Left lung (tissue), 10 donors: ENCODE measurements around the gene METTL9. TPM values are rescaled to one million over a fixed set of nuclear protein-coding genes. Genes with fewer than 3 reads are reported as not detected.

Source experiments
- ATAC-seq: fragments of 200-7000 bp; cut with Tn5 transposase; one replicate; pipeline ENCODE4 v1.9.1; 2020; ENCODE audit warnings: moderate library complexity
- DNase-seq, 4 donors: peaks; one replicate each; pipeline ENCODE4 v3.0.0-alpha.2; 2013 to 2020
- H3K27ac ChIP-seq, 2 donors: fragments of 200-600 bp; sonication (generic) in 1 of 2; one replicate each; pipeline versions ENCODE4 v1.5.0 to v1.8.0; 2020 to 2021
- H3K27me3 ChIP-seq, 2 donors: fragments of 200-600 bp; sonication (generic) in 1 of 2; one replicate each; pipeline versions ENCODE4 v1.5.0 to v1.8.0; 2020 to 2021
- H3K36me3 ChIP-seq, 2 donors: fragments of 200-600 bp; sonication (generic) in 1 of 2; one replicate each; pipeline versions ENCODE4 v1.5.0 to v1.8.0; 2020 to 2021
- H3K4me1 ChIP-seq, 2 donors: fragments of 200-600 bp; one replicate each; pipeline ENCODE4 v1.8.0; 2021
- H3K4me3 ChIP-seq, 2 donors: fragments of 200-600 bp; sonication (generic) in 1 of 2; one replicate each; pipeline versions ENCODE4 v1.5.0 to v1.8.0; 2020 to 2021; ENCODE audit warnings: mild to moderate bottlenecking in 1 of 2
- H3K9me3 ChIP-seq, 2 donors: fragments of 200-600 bp; sonication (generic) in 1 of 2; one replicate each; pipeline versions ENCODE4 v1.5.0 to v1.8.0; 2020 to 2021
- intact Hi-C, 2 donors: fragments of 100-400 bp; cut with DNase I; formaldehyde crosslinking; loops; one replicate each; pipeline versions ENCODE4 v1.11.2 to v1.14.2; 2022
- polyA plus RNA-seq, 6 donors: library from polyadenylated mRNA; unstranded; fragments of 120-200 nt; gene quantifications; one replicate each; pipeline ENCODE4 v1.2.1, GENCODE V29; 2013; ENCODE audit not compliant: insufficient read length in 6 of 6
- total RNA-seq, 2 donors: library from RNA; stranded (reverse); fragmentation: NEBNext Ultra II Directional; extraction: Animal tissue kit (Norgen Biotek cat#: 25700); gene quantifications; one replicate each; pipeline ENCODE4 v1.2.1, GENCODE V29; 2021
- TF ChIP-seq, protein P1 (sequence below), 2 donors: fragments of 200-600 bp; sonication (generic) in 1 of 2; IDR thresholded peaks; one replicate each; pipeline versions ENCODE4 v1.5.0 to v1.8.0; 2021; ENCODE audit warnings: antibody characterized with exemption in 2 of 2
- donor health status: DM: no; HTN: yes; CAD: no.
- donor health status: DM: no; HTN: no; CAD: no.

Gene METTL9
- total and polyA plus RNA-seq, 8 donors: 93.7 to 169 (median 154) TPM

DNA sequence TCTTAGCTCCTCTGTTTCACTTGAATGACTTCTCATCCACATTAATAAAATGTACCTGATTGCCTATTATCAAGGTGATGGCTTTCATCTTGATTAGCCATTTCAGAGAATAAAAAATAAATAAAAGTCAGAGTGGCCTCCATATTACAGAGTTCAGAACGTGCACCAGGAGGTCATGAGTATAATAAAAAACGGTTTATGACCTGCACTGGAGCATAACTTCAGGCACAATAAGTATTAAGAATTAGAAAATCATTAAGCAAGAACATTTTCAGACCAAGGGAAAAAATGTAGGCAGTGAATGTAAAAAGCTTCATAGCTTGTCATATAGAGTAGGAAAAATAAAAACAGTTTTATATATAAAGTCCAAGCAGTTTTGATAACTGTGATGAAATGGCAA is 11.4 kb downstream of the METTL9 start:
- peak overlapping the region in 1 of 2 donors; percentile 80 for H3K27ac ChIP-seq
- peaks cover 13 to 95% of the 10 kb centered on the region in 2 donors for H3K4me1 ChIP-seq
- ATAC-seq: no peak
- H3K36me3 ChIP-seq: no peaks in the 10 kb centered on the region
- H3K9me3 ChIP-seq: no peaks in the 10 kb centered on the region
- H3K4me3 ChIP-seq: no peak overlapping the region
- TF ChIP-seq, protein P1, sequence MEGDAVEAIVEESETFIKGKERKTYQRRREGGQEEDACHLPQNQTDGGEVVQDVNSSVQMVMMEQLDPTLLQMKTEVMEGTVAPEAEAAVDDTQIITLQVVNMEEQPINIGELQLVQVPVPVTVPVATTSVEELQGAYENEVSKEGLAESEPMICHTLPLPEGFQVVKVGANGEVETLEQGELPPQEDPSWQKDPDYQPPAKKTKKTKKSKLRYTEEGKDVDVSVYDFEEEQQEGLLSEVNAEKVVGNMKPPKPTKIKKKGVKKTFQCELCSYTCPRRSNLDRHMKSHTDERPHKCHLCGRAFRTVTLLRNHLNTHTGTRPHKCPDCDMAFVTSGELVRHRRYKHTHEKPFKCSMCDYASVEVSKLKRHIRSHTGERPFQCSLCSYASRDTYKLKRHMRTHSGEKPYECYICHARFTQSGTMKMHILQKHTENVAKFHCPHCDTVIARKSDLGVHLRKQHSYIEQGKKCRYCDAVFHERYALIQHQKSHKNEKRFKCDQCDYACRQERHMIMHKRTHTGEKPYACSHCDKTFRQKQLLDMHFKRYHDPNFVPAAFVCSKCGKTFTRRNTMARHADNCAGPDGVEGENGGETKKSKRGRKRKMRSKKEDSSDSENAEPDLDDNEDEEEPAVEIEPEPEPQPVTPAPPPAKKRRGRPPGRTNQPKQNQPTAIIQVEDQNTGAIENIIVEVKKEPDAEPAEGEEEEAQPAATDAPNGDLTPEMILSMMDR (IDR thresholded peaks at IDR 0.05): no peak
- DNase-seq: no peak
- no peaks in the 10 kb centered on the region for H3K27me3 ChIP-seq
- intact Hi-C loops: no loop called here

DNA sequence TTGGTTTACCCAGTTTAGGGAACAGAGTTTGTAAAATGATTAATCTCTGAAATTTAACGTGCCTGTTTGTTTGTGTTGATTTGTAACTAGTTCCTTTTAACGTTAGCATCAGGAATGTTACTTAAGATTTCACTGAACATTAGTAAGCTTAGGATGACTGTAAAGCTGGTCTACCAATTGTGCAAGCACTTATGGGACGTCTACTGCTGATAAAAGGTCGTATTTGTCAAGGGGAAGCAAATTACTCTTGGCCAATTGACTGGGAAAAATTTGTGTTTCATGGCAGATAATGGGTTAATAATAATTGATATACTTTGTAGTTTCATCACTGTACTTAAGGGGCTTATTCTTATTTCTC is 11.8 kb downstream of the METTL9 start:
- H3K4me3 ChIP-seq: peak overlapping the region in 1 of 2 donors; percentile 13
- DNase-seq (no peak), ATAC-seq (peak; percentile 59)
- peaks cover 13 to 95% of the 10 kb centered on the region in 2 donors for H3K4me1 ChIP-seq
- TF ChIP-seq, protein P1 (IDR thresholded peaks at IDR 0.05): no peak
- no peaks in the 10 kb centered on the region for H3K36me3 ChIP-seq
- H3K9me3 ChIP-seq: no peaks in the 10 kb centered on the region
- H3K27ac ChIP-seq: peak overlapping the region in 1 of 2 donors; percentile 80
- H3K27me3 ChIP-seq: no peaks in the 10 kb centered on the region
- intact Hi-C loops: no loop called here

DNA sequence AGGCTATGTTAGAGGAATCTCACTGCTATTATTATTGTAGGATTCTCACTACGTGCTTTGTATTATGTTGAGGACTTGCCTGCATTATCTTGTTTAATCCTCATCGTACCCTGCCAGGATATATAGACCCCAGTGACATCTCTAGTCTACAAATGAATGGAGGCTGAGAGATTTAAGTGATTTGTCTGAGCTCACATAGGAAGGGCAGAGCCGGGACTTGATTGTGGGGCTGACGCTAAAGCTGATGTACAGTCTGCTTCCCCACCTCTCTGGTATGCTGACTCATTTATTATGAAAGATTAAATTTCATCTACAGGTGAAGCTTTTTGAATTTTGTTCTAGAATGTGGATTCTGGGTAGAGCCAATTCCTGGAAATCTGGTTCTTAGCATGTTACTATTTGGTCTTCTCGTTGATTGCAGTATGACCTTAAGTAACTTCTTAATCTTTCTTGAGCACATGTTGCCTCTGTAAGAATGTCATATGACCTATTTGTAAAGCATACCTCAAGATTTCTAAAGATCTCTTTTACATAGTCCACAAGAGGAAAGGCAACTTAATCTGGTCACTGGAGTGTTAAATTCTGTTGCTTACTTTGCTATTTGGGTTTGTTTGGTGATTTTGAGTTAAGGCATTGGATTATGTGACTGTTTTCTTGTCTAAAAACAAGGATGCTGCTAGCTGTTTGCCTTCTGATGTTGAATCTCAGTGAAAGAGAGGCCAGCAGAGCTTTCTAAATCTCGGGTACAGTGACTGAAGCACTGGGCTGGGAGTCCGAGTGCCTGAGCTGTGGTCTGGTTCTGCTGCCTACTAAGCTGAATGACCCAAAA is 12.4 kb downstream of the METTL9 start:
- DNase-seq: no peak
- H3K27ac ChIP-seq: peak overlapping the region in 1 of 2 donors; percentile 80
- intact Hi-C loops: no loop called here
- H3K4me1 ChIP-seq: peaks cover 13 to 92% of the 10 kb centered on the region in 2 donors
- H3K4me3 ChIP-seq: peak overlapping the region in 1 of 2 donors; percentile 13
- no peaks in the 10 kb centered on the region for H3K9me3 ChIP-seq
- ATAC-seq: peak; percentile 85
- H3K36me3 ChIP-seq: no peaks in the 10 kb centered on the region
- TF ChIP-seq, protein P1 (IDR thresholded peaks at IDR 0.05): no peak
- no peaks in the 10 kb centered on the region for H3K27me3 ChIP-seq

DNA sequence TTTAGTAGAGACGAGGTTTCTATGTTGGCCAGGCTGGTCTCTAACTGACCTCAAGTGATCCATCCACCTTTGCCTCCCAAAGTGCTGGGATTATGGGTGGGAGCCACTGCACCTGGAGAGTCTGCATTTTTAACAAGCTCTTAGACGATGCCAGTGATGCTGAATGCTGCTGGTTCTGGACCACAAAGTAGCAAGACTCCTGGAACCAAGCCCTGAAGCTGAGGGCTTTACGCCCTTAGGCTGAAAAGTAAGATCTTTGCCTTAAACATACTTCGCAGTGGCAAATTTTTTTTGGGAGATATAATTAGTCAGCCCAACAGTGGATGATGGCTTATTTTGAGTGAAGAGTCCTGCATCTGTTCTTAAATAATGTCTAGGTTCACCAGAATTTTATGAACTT is 14.0 kb downstream of the METTL9 start:
- intact Hi-C loops: no loop called here
- ATAC-seq: no peak
- Histone ChIP-seq H3K36me3 (peaks cover 0 to 5% of the 10 kb centered on the region in 2 donors), H3K27me3 (no peaks in the 10 kb centered on the region), H3K4me1 (peaks cover 13 to 89% of the 10 kb centered on the region in 2 donors), H3K4me3 (no peak overlapping the region), H3K27ac (peak overlapping the region in 1 of 2 donors; percentile 80), H3K9me3 (no peaks in the 10 kb centered on the region)
- TF ChIP-seq, protein P1 (IDR thresholded peaks at IDR 0.05): no peak
- no peak for DNase-seq

DNA sequence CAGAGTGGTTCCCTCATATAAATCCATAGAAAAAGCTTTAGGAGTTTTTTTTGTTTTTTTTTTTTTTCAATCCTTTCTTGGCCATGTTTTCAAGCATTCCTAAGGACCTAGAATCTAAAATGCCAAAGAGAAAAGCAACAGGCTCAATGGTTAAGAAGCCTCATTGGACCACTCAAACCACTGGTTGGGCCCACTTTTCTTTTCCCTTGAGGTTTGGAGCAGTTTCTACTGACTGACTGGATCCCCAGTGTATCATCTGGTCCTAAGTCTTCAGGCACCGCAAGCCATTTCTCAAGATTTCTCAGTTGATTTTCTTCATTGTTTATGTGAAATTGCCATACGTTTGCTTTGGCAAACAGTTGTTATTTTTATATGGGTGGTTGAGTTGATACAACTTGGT is 14.4 kb downstream of the METTL9 start:
- Histone ChIP-seq H3K4me3 (no peak overlapping the region), H3K27ac (no peak overlapping the region), H3K4me1 (peaks cover 13 to 89% of the 10 kb centered on the region in 2 donors), H3K9me3 (no peaks in the 10 kb centered on the region), H3K27me3 (no peaks in the 10 kb centered on the region), H3K36me3 (peaks cover 0 to 9% of the 10 kb centered on the region in 2 donors)
- ATAC-seq (no peak), DNase-seq (no peak)
- TF ChIP-seq, protein P1 (IDR thresholded peaks at IDR 0.05): no peak
- intact Hi-C loops: no loop called here
